ENCODE data around the gene SURF4. TPM values are rescaled to one million over a fixed set of nuclear protein-coding genes. Genes with fewer than 3 reads are reported as not detected.
"Not testable (repeated sequence)": the region's sequence is repeated elsewhere in the genome, so short reads cannot be mapped to it uniquely, and the experiment has no call there.

The SURF4 gene
- polyA plus RNA-seq, 1 experiment, result 401 TPM

DNA sequence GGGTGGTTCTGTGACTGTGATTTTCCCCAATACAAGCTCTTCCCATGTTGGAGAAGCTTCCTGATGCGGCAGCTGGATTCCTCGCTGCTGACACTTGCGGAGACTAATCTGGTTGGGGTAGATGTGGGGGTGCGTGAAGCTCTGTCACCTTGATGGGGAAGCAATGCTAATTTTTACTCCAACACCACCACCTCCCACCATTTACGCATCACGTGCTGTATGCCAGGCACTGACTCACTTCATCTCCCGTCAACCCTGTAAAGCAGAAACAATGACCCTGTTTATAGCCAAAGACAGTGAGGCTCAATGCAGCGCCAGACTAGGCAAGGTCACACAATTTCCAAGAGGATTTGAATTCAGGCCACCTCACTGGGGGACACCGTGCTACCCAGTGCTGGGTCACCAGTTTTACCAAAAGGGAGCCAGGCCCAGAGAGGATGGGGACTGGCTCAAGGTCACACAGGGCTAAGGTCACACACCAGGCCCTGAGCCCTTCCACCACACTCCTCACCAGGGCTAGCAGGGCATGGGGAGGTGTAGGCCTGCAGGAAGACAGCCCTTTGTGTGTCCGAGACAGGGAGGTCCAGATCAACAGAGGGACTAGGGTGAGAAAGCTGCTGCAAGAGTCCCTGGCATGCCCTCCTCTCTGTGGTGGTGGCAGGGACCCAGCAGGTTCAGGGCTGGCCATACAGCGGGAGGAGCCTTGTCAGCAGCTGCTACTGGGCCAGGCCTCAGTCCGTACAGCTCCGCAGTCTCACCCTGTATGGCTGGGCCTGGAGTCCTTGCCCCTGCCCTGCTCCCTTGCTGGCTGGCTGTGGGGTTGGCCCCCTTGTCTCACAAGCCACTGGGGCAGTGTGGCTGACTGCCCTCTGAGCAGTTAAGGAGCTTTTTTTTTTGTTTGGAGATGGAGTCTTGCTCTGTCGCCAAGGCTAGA, 3.6 kb upstream of the SURF4 start:
- no peak overlapping the region for H3K4me3 ChIP-seq (ENCODE audit: low read depth, low read length)
- H3K27me3 ChIP-seq (ENCODE audit: control insufficient read depth, insufficient read depth, low read length), result no peaks in the 10 kb centered on the region
- ChIA-PET CTCF (interaction anchor here (1.2 to 1.6 kb wide), 2 partner anchors 17 to 29 kb away, joined by 3 read pairs; no protein-coding TSS in a partner anchor), POLR2A (no interaction called here)
- TF ChIP-seq, protein P1, sequence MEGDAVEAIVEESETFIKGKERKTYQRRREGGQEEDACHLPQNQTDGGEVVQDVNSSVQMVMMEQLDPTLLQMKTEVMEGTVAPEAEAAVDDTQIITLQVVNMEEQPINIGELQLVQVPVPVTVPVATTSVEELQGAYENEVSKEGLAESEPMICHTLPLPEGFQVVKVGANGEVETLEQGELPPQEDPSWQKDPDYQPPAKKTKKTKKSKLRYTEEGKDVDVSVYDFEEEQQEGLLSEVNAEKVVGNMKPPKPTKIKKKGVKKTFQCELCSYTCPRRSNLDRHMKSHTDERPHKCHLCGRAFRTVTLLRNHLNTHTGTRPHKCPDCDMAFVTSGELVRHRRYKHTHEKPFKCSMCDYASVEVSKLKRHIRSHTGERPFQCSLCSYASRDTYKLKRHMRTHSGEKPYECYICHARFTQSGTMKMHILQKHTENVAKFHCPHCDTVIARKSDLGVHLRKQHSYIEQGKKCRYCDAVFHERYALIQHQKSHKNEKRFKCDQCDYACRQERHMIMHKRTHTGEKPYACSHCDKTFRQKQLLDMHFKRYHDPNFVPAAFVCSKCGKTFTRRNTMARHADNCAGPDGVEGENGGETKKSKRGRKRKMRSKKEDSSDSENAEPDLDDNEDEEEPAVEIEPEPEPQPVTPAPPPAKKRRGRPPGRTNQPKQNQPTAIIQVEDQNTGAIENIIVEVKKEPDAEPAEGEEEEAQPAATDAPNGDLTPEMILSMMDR (IDR thresholded peaks at IDR 0.05; ENCODE audit: insufficient read depth, low read depth, low read length), result no peak
- no peak for DNase-seq (ENCODE audit: low read depth)
- H3K36me3 ChIP-seq (ENCODE audit: control insufficient read depth, insufficient read depth, low read length), result no peaks in the 10 kb centered on the region

DNA sequence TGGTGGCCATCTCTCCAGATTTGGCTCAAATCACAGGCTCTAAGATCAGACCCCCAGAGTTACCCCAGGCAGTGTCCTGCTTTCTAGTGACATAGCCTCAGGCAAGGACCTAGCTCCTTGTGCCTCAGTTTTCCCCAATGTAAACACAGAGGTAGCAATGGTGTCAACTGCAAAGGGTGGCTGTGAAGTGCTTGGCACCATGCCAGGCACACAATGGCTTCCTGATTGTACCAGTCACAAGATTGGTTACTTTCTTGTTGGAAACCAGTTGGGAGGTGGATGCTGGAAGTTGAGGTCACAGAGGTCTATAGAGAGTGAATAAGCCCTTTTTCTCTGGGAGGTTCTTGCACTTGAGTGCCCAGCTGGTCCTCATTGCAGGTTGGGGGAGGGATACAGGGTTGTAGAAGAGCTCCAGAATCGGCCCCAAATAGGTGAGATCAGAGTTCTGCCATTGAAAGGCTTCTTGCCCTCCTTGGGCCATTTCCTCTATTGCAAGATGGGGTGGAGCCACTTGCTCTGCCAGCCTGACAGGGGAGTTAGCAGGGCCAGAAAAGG, 2.6 kb upstream of the SURF4 start:
- ChIA-PET CTCF (interaction anchor here (1.2 to 2.3 kb wide), 3 partner anchors 25 to 28 kb away, joined by 3 to 8 read pairs (median 5); no protein-coding TSS in a partner anchor), POLR2A (no interaction called here)
- Histone ChIP-seq H3K4me3 (ENCODE audit: low read depth, low read length) (no peak overlapping the region), H3K36me3 (ENCODE audit: control insufficient read depth, insufficient read depth, low read length) (no peaks in the 10 kb centered on the region), H3K27me3 (ENCODE audit: control insufficient read depth, insufficient read depth, low read length) (no peaks in the 10 kb centered on the region)
- TF ChIP-seq, protein P1 (IDR thresholded peaks at IDR 0.05; ENCODE audit: insufficient read depth, low read depth, low read length), result no peak
- DNase-seq (ENCODE audit: low read depth), result no peak

DNA sequence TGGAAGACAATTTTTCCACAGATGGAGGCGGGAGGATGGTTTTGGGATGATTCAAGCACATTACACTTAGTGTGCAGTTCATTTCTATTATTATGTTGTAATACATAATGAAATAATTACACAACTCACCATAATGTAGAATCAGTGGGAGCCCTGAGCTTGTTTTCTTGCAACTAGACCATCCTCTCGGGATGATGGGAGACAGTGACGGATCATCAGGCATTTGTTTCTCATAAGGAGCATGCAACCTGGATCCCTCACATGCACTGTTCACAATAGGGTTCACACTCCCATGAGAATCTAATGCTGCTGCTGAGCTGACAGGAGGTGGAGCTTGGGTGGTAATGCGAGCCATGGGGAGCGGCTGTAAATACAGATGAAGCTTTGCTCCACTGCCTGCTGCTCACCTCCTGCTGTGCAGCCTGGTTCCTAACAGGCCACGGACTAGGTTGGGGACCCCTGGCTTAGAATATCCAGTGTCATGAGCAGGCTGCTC, 1.9 kb upstream of the SURF4 start:
- Histone ChIP-seq H3K4me3 (ENCODE audit: low read depth, low read length) (no peak overlapping the region), H3K36me3 (ENCODE audit: control insufficient read depth, insufficient read depth, low read length) (peaks cover 4% of the 10 kb centered on the region), H3K27me3 (ENCODE audit: control insufficient read depth, insufficient read depth, low read length) (no peaks in the 10 kb centered on the region)
- CTCF ChIA-PET, result interaction anchor here (1.5 to 2.3 kb wide), 3 partner anchors 26 to 36 kb away, joined by 3 to 8 read pairs (median 5); no protein-coding TSS in a partner anchor
- POLR2A ChIA-PET, result no interaction called here
- TF ChIP-seq, protein P1 (IDR thresholded peaks at IDR 0.05; ENCODE audit: insufficient read depth, low read depth, low read length), result no peak
- DNase-seq (ENCODE audit: low read depth), result no peak

DNA sequence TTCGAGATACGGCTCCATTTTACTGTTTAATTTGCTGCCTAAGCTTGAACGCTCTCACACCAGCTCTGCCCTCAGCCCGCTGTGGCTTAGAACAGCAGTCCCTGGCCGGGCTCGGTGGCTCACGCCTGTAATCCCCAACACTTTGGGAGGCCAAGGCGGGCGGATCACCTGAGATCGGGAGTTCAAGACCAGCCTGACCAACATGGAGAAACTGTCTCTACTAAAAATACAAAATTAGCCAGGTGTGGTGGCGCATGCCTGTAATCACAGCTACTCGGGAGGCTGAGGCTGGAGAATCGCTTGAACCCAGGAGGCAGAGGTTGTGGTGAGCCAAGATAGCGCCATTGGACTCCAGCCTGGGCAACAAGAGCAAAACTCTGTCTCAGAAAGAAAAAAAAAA, 1.4 kb upstream of the SURF4 start:
- POLR2A ChIA-PET; H3K36me3 ChIP-seq (ENCODE audit: control insufficient read depth, insufficient read depth, low read length); H3K27me3 ChIP-seq (ENCODE audit: control insufficient read depth, insufficient read depth, low read length); H3K4me3 ChIP-seq (ENCODE audit: low read depth, low read length); DNase-seq (ENCODE audit: low read depth): not testable (repeated sequence)
- CTCF ChIA-PET, result interaction anchor here (0.7 to 2.3 kb wide), 4 partner anchors 26 to 37 kb away, joined by 3 to 8 read pairs (median 4); no protein-coding TSS in a partner anchor

DNA sequence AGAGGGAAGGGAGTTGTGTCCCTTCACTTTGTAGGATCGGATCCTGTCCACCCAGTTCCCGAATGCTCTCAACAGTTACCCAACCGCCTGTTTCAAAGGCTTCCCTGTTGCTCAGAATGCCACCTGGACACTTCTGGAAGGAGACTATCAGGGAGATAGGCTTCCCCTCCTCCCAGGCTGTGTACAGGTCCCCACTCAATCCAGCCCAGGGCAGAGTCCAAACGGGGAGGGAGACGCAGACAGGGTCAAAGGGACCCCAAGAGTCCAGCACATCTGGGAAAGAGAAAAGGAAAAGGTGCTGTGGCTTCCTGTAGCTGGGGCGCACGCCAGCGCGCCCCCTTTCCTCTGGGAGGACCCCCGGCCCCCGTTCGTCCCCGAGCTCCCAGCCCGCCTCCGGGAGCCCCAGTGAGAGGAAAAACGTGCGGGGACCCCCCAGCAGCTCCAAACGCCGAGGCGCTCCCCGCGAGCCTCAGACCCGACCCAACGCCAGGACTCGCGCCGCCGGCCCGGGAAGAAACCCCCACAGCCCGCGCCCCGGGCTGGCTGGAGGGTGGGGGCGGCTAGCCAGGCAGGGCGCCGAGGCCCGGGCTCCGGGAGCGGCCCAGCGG, 640 bp downstream of the SURF4 start:
- ChIA-PET POLR2A (no interaction called here), CTCF (interaction anchor here (1.0 to 1.6 kb wide), 2 partner anchors 25 to 42 kb away, joined by 3 read pairs; no protein-coding TSS in a partner anchor)
- Histone ChIP-seq H3K4me3 (ENCODE audit: low read depth, low read length) (peak overlapping the region; percentile 77), H3K27me3 (ENCODE audit: control insufficient read depth, insufficient read depth, low read length) (no peaks in the 10 kb centered on the region), H3K36me3 (ENCODE audit: control insufficient read depth, insufficient read depth, low read length) (peaks cover 14% of the 10 kb centered on the region)
- DNase-seq (ENCODE audit: low read depth), result no peak
- TF ChIP-seq, protein P1 (IDR thresholded peaks at IDR 0.05; ENCODE audit: insufficient read depth, low read depth, low read length), result no peak
